Left lung (tissue), 10 donors: ENCODE results near the gene GPR155. TPM values are rescaled to one million over a fixed set of nuclear protein-coding genes. Genes with fewer than 3 reads are reported as not detected.
"Not testable (repeated sequence)": the region's sequence is repeated elsewhere in the genome, so short reads cannot be mapped to it uniquely, and the experiment has no call there.

Source experiments
- ATAC-seq: fragments of 200-7000 bp; cut with Tn5 transposase; one replicate; pipeline ENCODE4 v1.9.1; 2020; ENCODE audit warnings: moderate library complexity
- DNase-seq, 4 donors: peaks; one replicate each; pipeline ENCODE4 v3.0.0-alpha.2; 2013 to 2020
- H3K27ac ChIP-seq, 2 donors: fragments of 200-600 bp; sonication (generic) in 1 of 2; one replicate each; pipeline versions ENCODE4 v1.5.0 to v1.8.0; 2020 to 2021
- H3K27me3 ChIP-seq, 2 donors: fragments of 200-600 bp; sonication (generic) in 1 of 2; one replicate each; pipeline versions ENCODE4 v1.5.0 to v1.8.0; 2020 to 2021
- H3K36me3 ChIP-seq, 2 donors: fragments of 200-600 bp; sonication (generic) in 1 of 2; one replicate each; pipeline versions ENCODE4 v1.5.0 to v1.8.0; 2020 to 2021
- H3K4me1 ChIP-seq, 2 donors: fragments of 200-600 bp; one replicate each; pipeline ENCODE4 v1.8.0; 2021
- H3K4me3 ChIP-seq, 2 donors: fragments of 200-600 bp; sonication (generic) in 1 of 2; one replicate each; pipeline versions ENCODE4 v1.5.0 to v1.8.0; 2020 to 2021; ENCODE audit warnings: mild to moderate bottlenecking in 1 of 2
- H3K9me3 ChIP-seq, 2 donors: fragments of 200-600 bp; sonication (generic) in 1 of 2; one replicate each; pipeline versions ENCODE4 v1.5.0 to v1.8.0; 2020 to 2021
- intact Hi-C, 2 donors: fragments of 100-400 bp; cut with DNase I; formaldehyde crosslinking; loops; one replicate each; pipeline versions ENCODE4 v1.11.2 to v1.14.2; 2022
- polyA plus RNA-seq, 6 donors: library from polyadenylated mRNA; unstranded; fragments of 120-200 nt; gene quantifications; one replicate each; pipeline ENCODE4 v1.2.1, GENCODE V29; 2013; ENCODE audit not compliant: insufficient read length in 6 of 6
- total RNA-seq, 2 donors: library from RNA; stranded (reverse); fragmentation: NEBNext Ultra II Directional; extraction: Animal tissue kit (Norgen Biotek cat#: 25700); gene quantifications; one replicate each; pipeline ENCODE4 v1.2.1, GENCODE V29; 2021
- TF ChIP-seq, protein P1 (sequence below), 2 donors: fragments of 200-600 bp; sonication (generic) in 1 of 2; IDR thresholded peaks; one replicate each; pipeline versions ENCODE4 v1.5.0 to v1.8.0; 2021; ENCODE audit warnings: antibody characterized with exemption in 2 of 2
- donor health status: DM: no; HTN: yes; CAD: no.
- donor health status: DM: no; HTN: no; CAD: no.

The GPR155 gene
- total and polyA plus RNA-seq, 8 donors: 3.1 to 6.9 (median 4.0) TPM

DNA sequence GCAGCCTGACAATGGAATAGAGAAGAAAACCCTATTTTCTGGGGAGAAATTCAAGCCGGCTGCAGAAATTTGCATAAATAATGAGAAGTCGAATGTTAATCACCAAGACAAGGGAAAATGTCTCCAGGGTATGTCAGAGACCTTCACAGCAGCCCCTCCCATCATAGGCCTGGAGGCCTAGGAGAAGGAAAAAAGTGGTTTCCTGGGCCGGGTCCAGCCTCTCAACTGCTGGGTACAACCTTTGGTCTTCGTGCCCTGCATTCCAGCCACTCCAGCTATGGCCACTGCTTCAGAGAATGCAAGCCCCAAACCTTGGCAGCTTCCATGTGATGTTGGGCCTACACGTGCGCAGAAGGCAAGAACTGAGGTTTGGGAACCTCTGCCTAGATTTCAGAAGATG, 97.3 kb downstream of the GPR155 start:
- Histone ChIP-seq H3K9me3 (no peaks in the 10 kb centered on the region), H3K4me1 (peaks cover 2 to 40% of the 10 kb centered on the region in 2 donors), H3K27ac (peak overlapping the region in 1 of 2 donors; percentile 51), H3K4me3 (no peak overlapping the region), H3K36me3 (peaks cover 0 to 41% of the 10 kb centered on the region in 2 donors), H3K27me3 (no peaks in the 10 kb centered on the region)
- intact Hi-C loops: no loop called here
- DNase-seq (no peak), ATAC-seq (no peak)
- TF ChIP-seq, protein P1, sequence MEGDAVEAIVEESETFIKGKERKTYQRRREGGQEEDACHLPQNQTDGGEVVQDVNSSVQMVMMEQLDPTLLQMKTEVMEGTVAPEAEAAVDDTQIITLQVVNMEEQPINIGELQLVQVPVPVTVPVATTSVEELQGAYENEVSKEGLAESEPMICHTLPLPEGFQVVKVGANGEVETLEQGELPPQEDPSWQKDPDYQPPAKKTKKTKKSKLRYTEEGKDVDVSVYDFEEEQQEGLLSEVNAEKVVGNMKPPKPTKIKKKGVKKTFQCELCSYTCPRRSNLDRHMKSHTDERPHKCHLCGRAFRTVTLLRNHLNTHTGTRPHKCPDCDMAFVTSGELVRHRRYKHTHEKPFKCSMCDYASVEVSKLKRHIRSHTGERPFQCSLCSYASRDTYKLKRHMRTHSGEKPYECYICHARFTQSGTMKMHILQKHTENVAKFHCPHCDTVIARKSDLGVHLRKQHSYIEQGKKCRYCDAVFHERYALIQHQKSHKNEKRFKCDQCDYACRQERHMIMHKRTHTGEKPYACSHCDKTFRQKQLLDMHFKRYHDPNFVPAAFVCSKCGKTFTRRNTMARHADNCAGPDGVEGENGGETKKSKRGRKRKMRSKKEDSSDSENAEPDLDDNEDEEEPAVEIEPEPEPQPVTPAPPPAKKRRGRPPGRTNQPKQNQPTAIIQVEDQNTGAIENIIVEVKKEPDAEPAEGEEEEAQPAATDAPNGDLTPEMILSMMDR (IDR thresholded peaks at IDR 0.05): no peak

DNA sequence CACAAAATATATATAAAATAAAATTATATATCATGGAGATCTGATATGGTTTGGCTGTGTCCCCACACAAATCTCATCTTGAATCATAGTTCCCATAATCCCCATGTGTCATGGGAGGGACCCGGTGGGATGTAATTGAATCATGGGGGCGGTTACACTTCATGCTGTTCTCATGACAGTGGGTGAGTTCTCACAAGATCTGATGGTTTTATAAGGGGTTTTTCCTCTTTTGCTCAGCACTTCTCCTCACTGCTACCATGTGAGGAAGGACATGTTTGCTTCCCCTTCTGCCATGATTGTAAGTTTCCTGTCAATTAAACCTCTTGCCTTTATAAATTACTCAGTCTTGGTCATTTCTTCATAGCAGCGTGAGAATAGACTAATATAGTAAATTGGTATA, 98.1 kb downstream of the GPR155 start:
- intact Hi-C loops, ATAC-seq, DNase-seq, H3K9me3 ChIP-seq, H3K27me3 ChIP-seq, H3K4me3 ChIP-seq: not testable (repeated sequence)
- Histone ChIP-seq H3K36me3 (peaks cover 0 to 41% of the 10 kb centered on the region in 2 donors), H3K4me1 (peaks cover 0 to 36% of the 10 kb centered on the region in 2 donors), H3K27ac (peak overlapping the region in 1 of 2 donors; percentile 51)

DNA sequence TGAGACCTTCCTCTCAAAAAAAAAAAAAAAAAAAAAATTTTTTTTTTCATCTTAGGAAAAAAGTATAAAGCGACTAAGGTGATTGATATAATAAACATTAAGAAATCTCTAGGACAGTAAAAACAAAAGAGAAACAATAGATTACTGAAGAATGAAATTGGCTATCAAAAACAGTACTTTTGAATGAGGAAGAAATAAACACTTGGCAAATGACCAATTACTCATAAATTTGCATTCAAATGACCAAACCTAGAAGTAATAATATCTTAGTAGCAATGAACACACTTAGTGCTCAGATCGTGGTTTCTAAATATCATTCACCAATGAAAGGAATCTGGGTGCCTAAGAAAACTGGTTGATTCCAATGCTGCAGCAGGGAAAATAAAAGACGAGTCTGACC, 101.6 kb downstream of the GPR155 start:
- peaks cover 0 to 45% of the 10 kb centered on the region in 2 donors for H3K36me3 ChIP-seq
- peaks cover 0 to 21% of the 10 kb centered on the region in 2 donors for H3K4me1 ChIP-seq
- H3K4me3 ChIP-seq: no peak overlapping the region
- no peak for ATAC-seq
- intact Hi-C loops: no loop called here
- no peak overlapping the region for H3K27ac ChIP-seq
- no peak for DNase-seq
- TF ChIP-seq, protein P1 (IDR thresholded peaks at IDR 0.05): no peak
- H3K27me3 ChIP-seq: no peaks in the 10 kb centered on the region
- no peaks in the 10 kb centered on the region for H3K9me3 ChIP-seq

DNA sequence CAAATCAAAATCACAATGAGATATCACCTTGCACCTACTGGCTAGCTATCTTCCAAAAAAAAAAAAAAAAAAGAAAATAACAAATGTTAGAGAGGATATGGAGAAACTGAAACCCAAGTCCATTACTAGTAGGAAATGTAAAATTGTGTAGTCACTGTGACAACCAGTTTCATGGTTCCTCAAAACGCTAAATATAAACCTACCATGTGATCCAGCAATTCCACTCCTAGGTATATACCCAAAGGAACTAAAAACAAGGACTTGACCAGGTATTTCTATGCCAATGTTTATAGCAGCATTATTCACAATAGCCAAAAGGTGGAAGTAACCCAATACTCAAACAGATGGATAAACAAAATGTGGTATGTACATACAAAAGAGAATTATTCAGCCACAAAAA, 103.0 kb downstream of the GPR155 start:
- no peaks in the 10 kb centered on the region for H3K27me3 ChIP-seq
- peaks cover 0 to 19% of the 10 kb centered on the region in 2 donors for H3K4me1 ChIP-seq
- H3K4me3 ChIP-seq: no peak overlapping the region
- TF ChIP-seq, protein P1 (IDR thresholded peaks at IDR 0.05): no peak
- H3K36me3 ChIP-seq: peaks cover 0 to 48% of the 10 kb centered on the region in 2 donors
- DNase-seq (no peak), ATAC-seq (peak; percentile 25)
- intact Hi-C loops: no loop called here
- H3K9me3 ChIP-seq: no peaks in the 10 kb centered on the region
- peak overlapping the region in 1 of 2 donors; percentile 73 for H3K27ac ChIP-seq

Other genes with a start within 250 kb of the GPR155 start
- gene OLA1, start 238.5 kb downstream of the GPR155 start, total RNA-seq: 10 to 100 TPM; 66.3 to 68.2 TPM
- gene OLA1, start 238.5 kb downstream of the GPR155 start, polyA plus RNA-seq: 100 to 1,000 TPM; 105 to 130 (median 113) TPM
- gene SP9, start 152.1 kb downstream of the GPR155 start, total RNA-seq: not detected
- gene SP9, start 152.1 kb downstream of the GPR155 start, polyA plus RNA-seq: not detected
- gene SCRN3, start 91.3 kb downstream of the GPR155 start, total RNA-seq: 10 to 100 TPM; 22.6 to 31.9 TPM
- gene SCRN3, start 91.3 kb downstream of the GPR155 start, polyA plus RNA-seq: 10 to 100 TPM; 30.2 to 36.0 (median 32.3) TPM
- 100 to 1,000 TPM in 1 of 2 donors, 10 to 100 TPM in 1; 47.5 to 117 TPM for gene WIPF1, start 110.8 kb upstream of the GPR155 start, total RNA-seq
- 10 to 100 TPM; 30.7 to 34.6 (median 32.5) TPM for gene WIPF1, start 110.8 kb upstream of the GPR155 start, polyA plus RNA-seq